Measurements from ENCODE around the gene PPP4R4.

Gene PPP4R4

GRCh38 chr14:94173885-94174603 is at the start of gene PPP4R4:
PPP4R4 (plus strand) TSS chr14:94174322; CDS start chr14:94174466, 144 bp downstream.
- no peak for TF ChIP-seq CTCF (IDR thresholded peaks at IDR 0.05)
- DNase-seq (ENCODE audit: low spot score) = peak; percentile 77
- Histone ChIP-seq H3K4me3 (peak within 1 kb of the TSS; percentile 84), H3K27ac (peak within 1 kb of the TSS in 1 of 2 donors; percentile 28)

GRCh38 chr14:94124582-94125377 is 49.3 kb upstream of the PPP4R4 start:
- Histone ChIP-seq H3K27ac (no peak overlapping the region), H3K4me3 (no peak overlapping the region)
- no peak for TF ChIP-seq CTCF (IDR thresholded peaks at IDR 0.05)
- peak; percentile 43 for DNase-seq (ENCODE audit: low spot score)

- peak; percentile 54 for DNase-seq (ENCODE audit: low spot score)
- TF ChIP-seq CTCF (IDR thresholded peaks at IDR 0.05) = no peak
- no peak overlapping the region for H3K4me3 ChIP-seq
- H3K27ac ChIP-seq = no peak overlapping the region
Measured at GRCh38 chr14:94125659-94126418, 48.3 kb upstream of the PPP4R4 start.

GRCh38 chr14:94126419-94126677 is 47.8 kb upstream of the PPP4R4 start:
- H3K27ac ChIP-seq = no peak overlapping the region
- no peak for TF ChIP-seq CTCF (IDR thresholded peaks at IDR 0.05)
- no peak for DNase-seq (ENCODE audit: low spot score)
- H3K4me3 ChIP-seq = no peak overlapping the region

GRCh38 chr14:94126800-94127199 is 47.3 kb upstream of the PPP4R4 start:
- no peak for TF ChIP-seq CTCF (IDR thresholded peaks at IDR 0.05)
- Histone ChIP-seq H3K27ac (no peak overlapping the region), H3K4me3 (no peak overlapping the region)
- no peak for DNase-seq (ENCODE audit: low spot score)

GRCh38 chr14:94127330-94127729 is 46.8 kb upstream of the PPP4R4 start:
- H3K4me3 ChIP-seq = no peak overlapping the region
- TF ChIP-seq CTCF (IDR thresholded peaks at IDR 0.05) = no peak
- no peak overlapping the region for H3K27ac ChIP-seq
- no peak for DNase-seq (ENCODE audit: low spot score)

Data from coronary artery (tissue), 2 donors.